GM18858 (cell line): ENCODE results near the gene CALR3.
"Not testable (repeated sequence)": the region's sequence is repeated elsewhere in the genome, so short reads cannot be mapped to it uniquely, and the experiment has no call there.

Experiments used
- ATAC-seq: cut with Tn5 transposase; IDR thresholded peaks from one replicate; pipeline ENCODE4 v1.9.1; 2021; ENCODE audit not compliant: unreplicated experiment

Gene CALR3

GRCh38 chr19:16497042-16497441 is 1.1 kb upstream of the CALR3 start:
- ATAC-seq = no peak

- no peak for ATAC-seq
Observed at GRCh38 chr19:16496613-16496983, 631 bp upstream of the CALR3 start.

- ATAC-seq = not testable (repeated sequence)
Observed at GRCh38 chr19:16486476-16486875, 9.5 kb downstream of the CALR3 start.

GRCh38 chr19:16482745-16483144 is 13.2 kb downstream of the CALR3 start:
- ATAC-seq = no peak

- ATAC-seq = no peak
Observed at GRCh38 chr19:16477311-16477710, 18.7 kb downstream of the CALR3 start.

GRCh38 chr19:16476401-16476800 is 19.6 kb downstream of the CALR3 start:
- ATAC-seq = no peak

- no peak for ATAC-seq
Observed at GRCh38 chr19:16473875-16474392, 22.0 kb downstream of the CALR3 start.

- no peak for ATAC-seq
Observed at GRCh38 chr19:16472992-16473391, 23.0 kb downstream of the CALR3 start.

- not testable (repeated sequence) for ATAC-seq
Observed at GRCh38 chr19:16472559-16472899, 23.4 kb downstream of the CALR3 start.

GRCh38 chr19:16470911-16471811 is 24.8 kb downstream of the CALR3 start:
- no peak for ATAC-seq

- no peak for ATAC-seq
Observed at GRCh38 chr19:16470541-16470910, 25.4 kb downstream of the CALR3 start.

- no peak for ATAC-seq
Observed at GRCh38 chr19:16467581-16467980, 28.4 kb downstream of the CALR3 start.

GRCh38 chr19:16466802-16467427 is 29.1 kb downstream of the CALR3 start:
- not testable (repeated sequence) for ATAC-seq

GRCh38 chr19:16465239-16465638 is 30.7 kb downstream of the CALR3 start:
- no peak for ATAC-seq

- no peak for ATAC-seq
Observed at GRCh38 chr19:16463991-16464575, 31.9 kb downstream of the CALR3 start.

- ATAC-seq = no peak
Observed at GRCh38 chr19:16463341-16463990, 32.5 kb downstream of the CALR3 start.

- ATAC-seq = no peak
Observed at GRCh38 chr19:16462757-16463250, 33.2 kb downstream of the CALR3 start.

GRCh38 chr19:16461630-16462051 is 34.3 kb downstream of the CALR3 start:
- ATAC-seq = no peak

- no peak for ATAC-seq
Observed at GRCh38 chr19:16460454-16460853, 35.5 kb downstream of the CALR3 start.

- no peak for ATAC-seq
Observed at GRCh38 chr19:16459680-16460079, 36.3 kb downstream of the CALR3 start.
